ENCODE results near the gene LHFPL6.

LHFPL6 gene

DNA sequence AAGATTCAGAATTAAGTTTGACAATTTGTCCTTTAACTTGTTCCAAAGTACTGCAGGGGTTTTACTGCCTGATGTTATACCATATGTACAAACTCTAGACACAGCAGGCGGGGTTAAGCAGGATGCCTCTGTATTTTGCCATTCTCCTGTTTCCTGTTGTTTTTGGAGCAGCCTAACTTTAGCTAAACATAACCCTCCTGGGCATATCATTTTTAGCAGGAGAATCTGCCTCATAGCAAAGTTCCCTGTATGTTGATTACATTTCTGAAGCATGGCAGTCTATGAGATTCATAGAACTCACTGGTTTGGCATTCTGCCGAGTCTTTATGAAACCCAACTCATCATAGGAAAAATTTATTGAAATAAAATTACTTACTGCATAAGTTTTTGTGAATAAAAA lies 5.2 kb downstream of the LHFPL6 start:
- no peak for DNase-seq (ENCODE audit: extremely low read depth, low read depth)
- no peak overlapping the region for H3K4me3 ChIP-seq (replicated peaks; ENCODE audit: low read depth, low read length)
- TF ChIP-seq, protein P1, sequence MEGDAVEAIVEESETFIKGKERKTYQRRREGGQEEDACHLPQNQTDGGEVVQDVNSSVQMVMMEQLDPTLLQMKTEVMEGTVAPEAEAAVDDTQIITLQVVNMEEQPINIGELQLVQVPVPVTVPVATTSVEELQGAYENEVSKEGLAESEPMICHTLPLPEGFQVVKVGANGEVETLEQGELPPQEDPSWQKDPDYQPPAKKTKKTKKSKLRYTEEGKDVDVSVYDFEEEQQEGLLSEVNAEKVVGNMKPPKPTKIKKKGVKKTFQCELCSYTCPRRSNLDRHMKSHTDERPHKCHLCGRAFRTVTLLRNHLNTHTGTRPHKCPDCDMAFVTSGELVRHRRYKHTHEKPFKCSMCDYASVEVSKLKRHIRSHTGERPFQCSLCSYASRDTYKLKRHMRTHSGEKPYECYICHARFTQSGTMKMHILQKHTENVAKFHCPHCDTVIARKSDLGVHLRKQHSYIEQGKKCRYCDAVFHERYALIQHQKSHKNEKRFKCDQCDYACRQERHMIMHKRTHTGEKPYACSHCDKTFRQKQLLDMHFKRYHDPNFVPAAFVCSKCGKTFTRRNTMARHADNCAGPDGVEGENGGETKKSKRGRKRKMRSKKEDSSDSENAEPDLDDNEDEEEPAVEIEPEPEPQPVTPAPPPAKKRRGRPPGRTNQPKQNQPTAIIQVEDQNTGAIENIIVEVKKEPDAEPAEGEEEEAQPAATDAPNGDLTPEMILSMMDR (IDR thresholded peaks at IDR 0.05; ENCODE audit: low read depth, low read length, missing control alignments), result no peak

DNA sequence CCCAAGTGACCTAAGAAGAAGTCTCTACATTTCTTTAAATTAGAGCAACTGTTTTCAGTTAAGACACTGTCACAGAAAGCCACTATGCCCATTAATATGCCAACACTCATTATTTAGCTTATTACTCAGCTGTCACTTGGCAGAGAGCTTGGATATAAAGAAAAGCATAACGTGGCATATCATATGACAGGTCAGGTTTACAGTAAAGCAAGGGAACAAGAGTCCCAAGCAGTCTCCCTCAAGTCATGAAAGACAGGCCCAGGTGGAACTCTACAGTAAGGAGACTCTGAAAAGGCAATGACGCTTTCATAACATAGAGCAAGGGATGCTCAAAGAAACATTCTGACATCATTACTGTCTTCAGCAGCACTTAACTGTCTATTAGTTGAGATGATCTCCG lies 6.3 kb downstream of the LHFPL6 start:
- no peak overlapping the region for H3K4me3 ChIP-seq (replicated peaks; ENCODE audit: low read depth, low read length)
- no peak for DNase-seq (ENCODE audit: extremely low read depth, low read depth)
- TF ChIP-seq, protein P1 (IDR thresholded peaks at IDR 0.05; ENCODE audit: low read depth, low read length, missing control alignments), result no peak

GRCh38 chr13:39596176-39596575 lies 6.8 kb downstream of the LHFPL6 start:
- TF ChIP-seq, protein P1 (IDR thresholded peaks at IDR 0.05; ENCODE audit: low read depth, low read length, missing control alignments), result no peak
- no peak for DNase-seq (ENCODE audit: extremely low read depth, low read depth)
- no peak overlapping the region for H3K4me3 ChIP-seq (replicated peaks; ENCODE audit: low read depth, low read length)

DNA sequence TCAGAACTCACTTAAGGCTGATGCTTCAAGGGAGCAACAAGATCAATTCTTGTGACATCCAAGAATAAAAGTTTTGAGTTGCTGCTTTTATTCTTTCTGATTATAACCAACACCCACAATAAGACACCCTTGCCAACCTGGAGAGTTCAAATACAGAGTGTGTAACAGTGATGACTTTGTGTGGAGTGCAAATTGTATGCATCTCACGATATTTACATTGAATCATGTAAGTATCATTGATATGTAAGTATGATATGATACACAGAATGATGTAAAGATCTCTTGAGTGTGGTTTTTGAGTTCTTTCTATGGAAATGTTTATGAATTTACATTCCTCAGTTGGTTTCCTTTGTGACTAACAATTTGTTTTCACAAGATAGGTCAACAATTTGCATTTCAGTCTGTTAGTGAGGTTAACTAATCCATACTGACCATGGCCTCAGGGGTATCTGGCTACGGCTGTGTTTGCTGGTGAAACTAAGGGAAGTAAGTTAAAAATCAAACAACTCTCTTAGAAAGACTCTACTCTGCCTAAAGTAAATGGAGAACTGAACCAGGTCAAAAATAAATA lies 12.4 kb downstream of the LHFPL6 start:
- TF ChIP-seq, protein P1 (IDR thresholded peaks at IDR 0.05; ENCODE audit: low read depth, low read length, missing control alignments), result no peak
- H3K4me3 ChIP-seq (replicated peaks; ENCODE audit: low read depth, low read length), result no peak overlapping the region
- DNase-seq (ENCODE audit: extremely low read depth, low read depth), result no peak

- TF ChIP-seq, protein P1 (IDR thresholded peaks at IDR 0.05; ENCODE audit: low read depth, low read length, missing control alignments), result no peak
- no peak overlapping the region for H3K4me3 ChIP-seq (replicated peaks; ENCODE audit: low read depth, low read length)
- no peak for DNase-seq (ENCODE audit: extremely low read depth, low read depth)
These were observed 14.6 kb downstream of the LHFPL6 start for GRCh38 chr13:39588384-39588783.

- TF ChIP-seq, protein P1 (IDR thresholded peaks at IDR 0.05; ENCODE audit: low read depth, low read length, missing control alignments), result no peak
- H3K4me3 ChIP-seq (replicated peaks; ENCODE audit: low read depth, low read length), result no peak overlapping the region
- DNase-seq (ENCODE audit: extremely low read depth, low read depth), result no peak
These were observed 15.1 kb downstream of the LHFPL6 start for GRCh38 chr13:39587939-39588338.

Measured in HFF-Myc (cell line).